ENCODE data around the gene MYBPHL.

MYBPHL gene, protein sequence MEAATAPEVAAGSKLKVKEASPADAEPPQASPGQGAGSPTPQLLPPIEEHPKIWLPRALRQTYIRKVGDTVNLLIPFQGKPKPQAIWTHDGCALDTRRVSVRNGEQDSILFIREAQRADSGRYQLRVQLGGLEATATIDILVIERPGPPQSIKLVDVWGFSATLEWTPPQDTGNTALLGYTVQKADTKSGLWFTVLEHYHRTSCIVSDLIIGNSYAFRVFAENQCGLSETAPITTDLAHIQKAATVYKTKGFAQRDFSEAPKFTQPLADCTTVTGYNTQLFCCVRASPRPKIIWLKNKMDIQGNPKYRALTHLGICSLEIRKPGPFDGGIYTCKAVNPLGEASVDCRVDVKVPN
- 0 reads per million in 3 donors for total RNA-seq

- H3K4me3 ChIP-seq (ENCODE audit: insufficient read depth, low read depth, low read length, poor library complexity, severe bottlenecking) = no peak within 1 kb of the TSS
- H3K4me1 ChIP-seq (ENCODE audit: control insufficient read depth, insufficient read depth, low read length, poor library complexity, severe bottlenecking) = no peaks in the 10 kb centered on the region
- H3K27ac ChIP-seq (ENCODE audit: insufficient read depth, low read length, poor library complexity, severe bottlenecking) = no peak within 1 kb of the TSS
- no peaks in the 10 kb centered on the region for H3K36me3 ChIP-seq (ENCODE audit: control insufficient read depth, insufficient read depth, low read length)
- DNase-seq = no peak
- H3K27me3 ChIP-seq (replicated peaks; ENCODE audit: control insufficient read depth, insufficient read depth, low read length, poor library complexity, severe bottlenecking) = no peaks in the 10 kb centered on the region
- no peaks in the 10 kb centered on the region for H3K9me3 ChIP-seq (ENCODE audit: control insufficient read depth, low read length)
Observed at GRCh38 chr1:109306832-109307273, at the start of gene MYBPHL. MYBPHL (minus strand) TSS chr1:109307011; CDS start chr1:109306991, 20 bp downstream.

- no peak for DNase-seq
- Histone ChIP-seq H3K4me3 (ENCODE audit: insufficient read depth, low read depth, low read length, poor library complexity, severe bottlenecking) (no peak overlapping the region), H3K36me3 (ENCODE audit: control insufficient read depth, insufficient read depth, low read length) (no peaks in the 10 kb centered on the region), H3K27ac (ENCODE audit: insufficient read depth, low read length, poor library complexity, severe bottlenecking) (no peak overlapping the region), H3K4me1 (ENCODE audit: control insufficient read depth, insufficient read depth, low read length, poor library complexity, severe bottlenecking) (no peaks in the 10 kb centered on the region), H3K9me3 (ENCODE audit: control insufficient read depth, low read length) (no peaks in the 10 kb centered on the region), H3K27me3 (replicated peaks; ENCODE audit: control insufficient read depth, insufficient read depth, low read length, poor library complexity, severe bottlenecking) (no peaks in the 10 kb centered on the region)
Observed at GRCh38 chr1:109356505-109356904, 49.7 kb upstream of the MYBPHL start.

DNA sequence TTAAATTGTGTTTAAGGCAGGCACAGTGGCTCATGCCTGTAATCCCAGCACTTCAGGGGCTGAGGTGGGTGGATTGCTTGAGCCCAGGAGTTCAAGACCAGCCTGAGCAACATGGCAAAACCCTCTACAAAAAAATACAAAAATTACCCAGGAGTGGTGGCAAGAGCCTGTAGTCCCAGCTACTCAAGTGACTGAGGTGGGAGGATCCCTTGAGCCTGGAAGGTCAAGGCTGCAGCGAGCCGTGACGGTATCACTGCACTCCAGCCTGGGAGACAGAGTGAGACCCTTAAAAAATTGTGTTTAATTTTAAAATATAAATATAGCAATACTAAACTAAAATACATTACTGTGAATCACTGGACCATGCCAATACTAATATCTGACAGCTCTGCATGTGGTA, 48.1 kb upstream of the MYBPHL start:
- no peak overlapping the region for H3K27ac ChIP-seq (ENCODE audit: insufficient read depth, low read length, poor library complexity, severe bottlenecking)
- no peaks in the 10 kb centered on the region for H3K27me3 ChIP-seq (replicated peaks; ENCODE audit: control insufficient read depth, insufficient read depth, low read length, poor library complexity, severe bottlenecking)
- no peaks in the 10 kb centered on the region for H3K9me3 ChIP-seq (ENCODE audit: control insufficient read depth, low read length)
- no peaks in the 10 kb centered on the region for H3K36me3 ChIP-seq (ENCODE audit: control insufficient read depth, insufficient read depth, low read length)
- DNase-seq = no peak
- no peak overlapping the region for H3K4me3 ChIP-seq (ENCODE audit: insufficient read depth, low read depth, low read length, poor library complexity, severe bottlenecking)
- H3K4me1 ChIP-seq (ENCODE audit: control insufficient read depth, insufficient read depth, low read length, poor library complexity, severe bottlenecking) = no peaks in the 10 kb centered on the region

DNA sequence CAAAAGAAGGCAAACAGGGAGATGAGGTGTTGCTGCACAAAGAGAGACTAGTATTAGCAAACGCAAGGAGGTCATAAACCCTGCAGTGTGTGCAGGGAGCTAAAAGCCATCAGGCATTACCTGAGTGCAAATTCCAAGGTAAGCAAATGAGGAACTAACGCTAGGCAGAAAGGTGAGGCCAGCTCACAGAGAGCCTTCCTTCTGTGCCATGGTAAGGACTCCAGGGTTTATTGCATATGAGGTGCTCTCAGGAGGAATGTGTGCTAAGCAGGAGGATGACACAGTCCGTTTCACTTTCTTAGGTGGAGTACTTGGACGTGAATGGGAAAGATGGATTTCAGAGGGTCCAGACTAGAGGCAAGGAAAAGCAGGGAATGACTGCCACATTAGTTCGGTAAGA, 44.6 kb upstream of the MYBPHL start:
- no peaks in the 10 kb centered on the region for H3K27me3 ChIP-seq (replicated peaks; ENCODE audit: control insufficient read depth, insufficient read depth, low read length, poor library complexity, severe bottlenecking)
- no peak for DNase-seq
- H3K36me3 ChIP-seq (ENCODE audit: control insufficient read depth, insufficient read depth, low read length) = no peaks in the 10 kb centered on the region
- H3K27ac ChIP-seq (ENCODE audit: insufficient read depth, low read length, poor library complexity, severe bottlenecking) = no peak overlapping the region
- no peaks in the 10 kb centered on the region for H3K4me1 ChIP-seq (ENCODE audit: control insufficient read depth, insufficient read depth, low read length, poor library complexity, severe bottlenecking)
- no peaks in the 10 kb centered on the region for H3K9me3 ChIP-seq (ENCODE audit: control insufficient read depth, low read length)
- no peak overlapping the region for H3K4me3 ChIP-seq (ENCODE audit: insufficient read depth, low read depth, low read length, poor library complexity, severe bottlenecking)

DNA sequence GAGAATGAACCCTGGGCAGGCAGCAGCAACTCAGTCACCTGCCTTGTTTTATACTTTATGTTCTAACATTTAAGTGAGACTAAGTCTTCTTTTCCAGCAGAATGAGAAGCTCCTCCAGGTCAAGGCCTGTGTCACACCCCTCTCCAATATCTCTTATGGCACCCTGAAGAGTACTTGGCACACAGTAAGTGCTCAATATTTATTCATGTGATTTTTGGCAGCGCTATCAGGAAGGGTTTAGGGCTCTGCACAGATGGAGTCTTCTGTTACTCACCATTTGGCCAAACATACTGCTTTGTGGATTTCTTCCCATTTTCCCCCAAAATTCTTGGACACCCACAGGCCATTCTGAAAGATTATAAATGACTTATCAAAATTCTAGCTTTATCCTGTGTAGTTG, 43.8 kb upstream of the MYBPHL start:
- Histone ChIP-seq H3K27ac (ENCODE audit: insufficient read depth, low read length, poor library complexity, severe bottlenecking) (no peak overlapping the region), H3K36me3 (ENCODE audit: control insufficient read depth, insufficient read depth, low read length) (no peaks in the 10 kb centered on the region)

DNA sequence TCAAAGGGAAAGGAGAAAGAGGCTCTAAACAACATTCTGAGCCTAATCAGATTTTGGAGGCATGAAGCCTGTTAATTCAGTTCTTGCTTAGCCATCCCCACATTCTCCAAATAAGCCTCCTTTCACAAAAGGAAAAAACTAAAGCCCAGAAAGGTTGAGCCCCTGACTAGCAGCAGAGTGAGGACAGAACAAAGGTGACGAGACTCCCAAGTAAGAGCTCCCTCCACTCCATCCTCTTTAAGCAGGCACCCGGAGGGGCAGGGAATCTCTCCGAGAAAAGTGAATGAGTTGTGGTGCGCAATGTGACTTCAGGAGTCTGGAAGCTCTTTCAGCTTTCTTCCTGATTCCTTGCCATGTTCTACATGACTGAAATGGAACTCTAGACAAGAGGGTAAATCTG, 43.4 kb upstream of the MYBPHL start:
- DNase-seq = no peak
- Histone ChIP-seq H3K4me3 (ENCODE audit: insufficient read depth, low read depth, low read length, poor library complexity, severe bottlenecking) (no peak overlapping the region), H3K36me3 (ENCODE audit: control insufficient read depth, insufficient read depth, low read length) (no peaks in the 10 kb centered on the region), H3K9me3 (ENCODE audit: control insufficient read depth, low read length) (no peaks in the 10 kb centered on the region), H3K27ac (ENCODE audit: insufficient read depth, low read length, poor library complexity, severe bottlenecking) (no peak overlapping the region), H3K4me1 (ENCODE audit: control insufficient read depth, insufficient read depth, low read length, poor library complexity, severe bottlenecking) (no peaks in the 10 kb centered on the region), H3K27me3 (replicated peaks; ENCODE audit: control insufficient read depth, insufficient read depth, low read length, poor library complexity, severe bottlenecking) (no peaks in the 10 kb centered on the region)

More for the DNA sequence above, 43.8 kb upstream of the MYBPHL start:
- Histone ChIP-seq H3K9me3 (ENCODE audit: control insufficient read depth, low read length) (no peaks in the 10 kb centered on the region), H3K4me3 (ENCODE audit: insufficient read depth, low read depth, low read length, poor library complexity, severe bottlenecking) (no peak overlapping the region), H3K4me1 (ENCODE audit: control insufficient read depth, insufficient read depth, low read length, poor library complexity, severe bottlenecking) (no peaks in the 10 kb centered on the region), H3K27me3 (replicated peaks; ENCODE audit: control insufficient read depth, insufficient read depth, low read length, poor library complexity, severe bottlenecking) (no peaks in the 10 kb centered on the region)
- no peak for DNase-seq

DNA sequence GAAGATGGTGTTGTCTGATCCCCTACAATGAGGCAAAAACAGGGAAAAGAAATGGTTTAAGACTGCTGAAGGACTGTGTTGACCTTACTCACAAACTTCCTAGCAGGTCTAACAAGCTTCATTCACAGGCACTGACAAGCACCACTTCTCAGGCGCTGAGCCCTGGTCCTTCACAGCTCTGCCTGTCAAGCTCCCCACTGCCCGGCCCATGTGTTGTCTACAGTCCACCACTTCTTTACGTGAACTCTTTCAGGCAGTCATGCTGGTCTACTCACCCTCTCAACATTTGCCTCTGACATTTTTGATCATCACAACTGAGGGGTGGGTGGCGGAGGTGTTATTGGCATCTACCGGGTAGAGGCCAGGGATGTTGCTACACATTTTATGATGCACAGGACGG, 40.7 kb upstream of the MYBPHL start:
- no peak overlapping the region for H3K4me3 ChIP-seq (ENCODE audit: insufficient read depth, low read depth, low read length, poor library complexity, severe bottlenecking)
- H3K36me3 ChIP-seq (ENCODE audit: control insufficient read depth, insufficient read depth, low read length) = no peaks in the 10 kb centered on the region
- H3K4me1 ChIP-seq (ENCODE audit: control insufficient read depth, insufficient read depth, low read length, poor library complexity, severe bottlenecking) = no peaks in the 10 kb centered on the region
- DNase-seq = no peak
- H3K27ac ChIP-seq (ENCODE audit: insufficient read depth, low read length, poor library complexity, severe bottlenecking) = no peak overlapping the region
- no peaks in the 10 kb centered on the region for H3K27me3 ChIP-seq (replicated peaks; ENCODE audit: control insufficient read depth, insufficient read depth, low read length, poor library complexity, severe bottlenecking)
- H3K9me3 ChIP-seq (ENCODE audit: control insufficient read depth, low read length) = no peaks in the 10 kb centered on the region

DNA sequence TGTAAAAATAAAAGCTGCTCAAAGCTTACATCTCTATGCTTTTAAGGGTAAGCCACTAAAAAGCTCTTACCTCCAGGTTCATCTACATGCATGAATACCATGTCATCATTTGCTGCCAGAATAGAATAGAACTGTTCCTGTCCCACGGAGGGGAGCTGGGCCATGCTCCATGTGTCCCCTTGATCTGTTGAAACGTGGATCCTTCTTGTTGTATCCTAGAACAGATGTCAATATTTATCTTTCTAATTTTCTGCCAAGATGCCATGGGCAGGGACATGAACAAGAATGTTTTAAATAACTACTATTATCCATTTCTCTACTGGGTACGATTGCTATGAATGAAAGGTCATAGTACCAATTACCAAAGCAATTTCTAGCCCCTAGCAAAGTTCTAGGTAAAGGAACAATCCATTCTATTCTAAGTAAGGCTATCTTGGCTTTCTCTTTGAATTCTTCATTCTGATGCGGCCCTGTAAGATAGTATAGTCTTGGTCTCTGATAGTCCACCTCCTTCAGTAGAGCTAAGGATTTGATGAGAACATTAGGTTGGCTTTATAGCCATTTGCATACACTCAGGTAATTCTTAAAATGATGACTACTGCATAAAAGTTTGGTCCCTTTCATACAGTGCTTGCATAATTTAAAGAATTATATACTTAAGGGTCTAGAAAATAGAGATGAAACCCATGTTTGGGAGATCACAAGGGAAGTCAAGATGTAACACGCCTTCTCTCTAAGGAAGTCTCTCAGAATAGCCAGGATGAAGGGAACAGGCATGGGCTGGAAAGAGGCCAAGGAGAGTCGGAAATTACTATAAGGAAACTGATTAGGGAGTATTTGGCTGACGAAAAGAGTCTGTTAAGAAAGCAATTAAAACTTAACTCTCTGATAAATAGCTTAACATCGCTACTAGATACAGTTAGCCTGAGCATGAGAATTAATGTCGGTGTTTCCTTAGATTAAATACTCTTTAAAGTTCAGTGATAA, 35.4 kb upstream of the MYBPHL start:
- DNase-seq = no peak
- Histone ChIP-seq H3K9me3 (ENCODE audit: control insufficient read depth, low read length) (no peaks in the 10 kb centered on the region), H3K36me3 (ENCODE audit: control insufficient read depth, insufficient read depth, low read length) (no peaks in the 10 kb centered on the region)

GRCh38 chr1:109338608-109339007, 31.8 kb upstream of the MYBPHL start:
- H3K27ac ChIP-seq (ENCODE audit: insufficient read depth, low read length, poor library complexity, severe bottlenecking) = no peak overlapping the region
- no peak for DNase-seq
- H3K4me3 ChIP-seq (ENCODE audit: insufficient read depth, low read depth, low read length, poor library complexity, severe bottlenecking) = no peak overlapping the region
- H3K9me3 ChIP-seq (ENCODE audit: control insufficient read depth, low read length) = no peaks in the 10 kb centered on the region
- H3K4me1 ChIP-seq (ENCODE audit: control insufficient read depth, insufficient read depth, low read length, poor library complexity, severe bottlenecking) = no peaks in the 10 kb centered on the region
- no peaks in the 10 kb centered on the region for H3K27me3 ChIP-seq (replicated peaks; ENCODE audit: control insufficient read depth, insufficient read depth, low read length, poor library complexity, severe bottlenecking)
- no peaks in the 10 kb centered on the region for H3K36me3 ChIP-seq (ENCODE audit: control insufficient read depth, insufficient read depth, low read length)

More for the DNA sequence above, 35.4 kb upstream of the MYBPHL start:
- Histone ChIP-seq H3K27ac (ENCODE audit: insufficient read depth, low read length, poor library complexity, severe bottlenecking) (no peak overlapping the region), H3K4me1 (ENCODE audit: control insufficient read depth, insufficient read depth, low read length, poor library complexity, severe bottlenecking) (no peaks in the 10 kb centered on the region), H3K4me3 (ENCODE audit: insufficient read depth, low read depth, low read length, poor library complexity, severe bottlenecking) (no peak overlapping the region), H3K27me3 (replicated peaks; ENCODE audit: control insufficient read depth, insufficient read depth, low read length, poor library complexity, severe bottlenecking) (no peaks in the 10 kb centered on the region)

DNA sequence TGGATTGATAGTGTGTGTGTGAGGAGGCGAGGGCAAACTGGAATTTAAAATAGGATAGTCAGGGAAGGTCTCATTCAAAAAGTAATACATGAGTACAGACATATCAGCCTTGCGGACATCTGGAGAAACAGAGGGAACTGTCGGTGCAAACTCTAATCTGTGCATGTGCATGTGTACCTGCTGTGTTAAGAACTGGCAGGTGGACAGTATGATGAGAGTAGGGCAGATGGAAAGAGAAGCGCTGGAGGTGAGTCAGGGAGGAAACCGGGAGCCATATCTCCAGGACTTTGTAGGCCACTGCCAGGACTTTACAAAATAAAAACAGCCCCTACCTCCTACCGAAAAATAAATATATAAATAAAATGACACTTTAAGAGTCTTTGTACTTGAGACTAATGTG, 31.3 kb upstream of the MYBPHL start:
- Histone ChIP-seq H3K4me3 (ENCODE audit: insufficient read depth, low read depth, low read length, poor library complexity, severe bottlenecking) (no peak overlapping the region), H3K4me1 (ENCODE audit: control insufficient read depth, insufficient read depth, low read length, poor library complexity, severe bottlenecking) (no peaks in the 10 kb centered on the region), H3K27ac (ENCODE audit: insufficient read depth, low read length, poor library complexity, severe bottlenecking) (no peak overlapping the region), H3K27me3 (replicated peaks; ENCODE audit: control insufficient read depth, insufficient read depth, low read length, poor library complexity, severe bottlenecking) (no peaks in the 10 kb centered on the region), H3K9me3 (ENCODE audit: control insufficient read depth, low read length) (no peaks in the 10 kb centered on the region), H3K36me3 (ENCODE audit: control insufficient read depth, insufficient read depth, low read length) (no peaks in the 10 kb centered on the region)
- DNase-seq = no peak

Measured in effector memory CD4-positive, alpha-beta T cell (primary cell).